ENCODE results near the gene PDRG1. TPM values are rescaled to one million over a fixed set of nuclear protein-coding genes. Genes with fewer than 3 reads are reported as not detected.

PDRG1 gene
- total and polyA plus RNA-seq, 8 donors = 9.1 to 19.1 (median 16.1) TPM

DNA sequence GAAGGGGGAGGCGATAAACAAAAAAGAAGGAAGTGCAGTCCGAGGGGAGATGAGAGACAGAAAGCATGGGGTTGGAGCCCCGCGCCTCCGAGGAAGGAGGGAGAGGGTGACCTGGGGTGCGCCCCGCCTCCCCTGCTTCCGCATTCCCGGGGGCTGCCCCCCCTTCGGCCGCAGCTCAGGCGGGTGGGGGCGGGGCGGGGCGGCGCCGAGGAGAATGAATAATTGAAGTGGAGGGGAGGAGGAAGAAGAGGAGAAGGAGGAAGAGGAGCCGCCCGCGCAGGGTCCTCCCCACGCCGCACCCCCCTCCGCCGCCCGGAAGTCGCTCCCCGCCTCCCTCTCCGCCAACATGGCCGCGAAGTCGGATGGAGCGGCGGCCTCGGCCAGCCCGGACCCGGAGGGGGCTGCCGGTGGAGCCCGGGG, 16.0 kb upstream of the PDRG1 start, which contains the start of gene XKR7:
Gene XKR7 (plus strand): TSS at position 322 of the 420 bp plus-strand sequence. CDS start 25 bp downstream, at position 347.
- intact Hi-C loops (cut with DNase I) = no loop called here
- no peaks in the 10 kb centered on the region for H3K36me3 ChIP-seq
- TF ChIP-seq CTCF (IDR thresholded peaks at IDR 0.05) = no peak
- no peaks in the 10 kb centered on the region for H3K9me3 ChIP-seq
- peaks cover 12 to 79% of the 10 kb centered on the region in 2 donors for H3K27me3 ChIP-seq
- peak within 1 kb of the TSS in 1 of 2 donors; percentile 42 for H3K4me3 ChIP-seq
- H3K4me1 ChIP-seq = peaks cover 0 to 6% of the 10 kb centered on the region in 2 donors
- DNase-seq = peak in 1 of 4 donors; percentile 81
- no peak within 1 kb of the TSS for H3K27ac ChIP-seq
- no peak for ATAC-seq

DNA sequence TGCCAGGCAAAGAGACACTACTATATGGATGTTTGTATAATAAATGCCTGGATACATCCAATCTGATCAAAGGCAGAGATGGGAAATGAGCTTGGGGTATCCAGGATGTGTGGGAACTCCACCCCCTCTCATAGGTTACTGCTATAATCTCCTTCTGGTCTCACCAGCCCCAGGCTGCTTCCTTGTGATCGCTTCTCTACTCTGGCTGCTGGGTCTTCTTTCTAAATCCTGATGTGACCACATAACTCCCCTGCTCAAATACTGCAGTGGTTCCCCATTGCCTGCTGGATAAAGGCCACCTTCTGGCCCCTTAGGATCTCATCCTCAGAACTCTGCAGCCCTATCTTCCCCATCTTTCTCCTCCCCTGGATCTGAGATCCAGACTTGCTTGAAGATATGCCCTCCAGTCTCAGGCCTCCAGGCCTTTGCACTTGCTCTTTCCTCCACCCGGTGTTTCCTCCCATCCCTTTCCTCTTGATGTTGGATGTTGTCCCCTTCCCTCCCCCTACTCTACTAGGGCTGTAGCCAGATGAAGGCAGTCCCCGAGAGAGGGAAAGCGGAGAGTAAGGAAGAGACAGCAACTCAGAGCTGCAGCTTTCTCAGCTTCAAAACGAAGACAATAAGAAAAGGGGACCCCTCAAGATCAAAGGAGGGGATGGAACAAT, 15.3 kb upstream of the PDRG1 start:
- Histone ChIP-seq H3K27ac (no peak overlapping the region), H3K36me3 (no peaks in the 10 kb centered on the region), H3K27me3 (peaks cover 12 to 85% of the 10 kb centered on the region in 2 donors), H3K4me1 (peaks cover 0 to 6% of the 10 kb centered on the region in 2 donors), H3K9me3 (no peaks in the 10 kb centered on the region), H3K4me3 (no peak overlapping the region)
- no peak for TF ChIP-seq CTCF (IDR thresholded peaks at IDR 0.05)
- intact Hi-C loops (cut with DNase I) = no loop called here
- DNase-seq = no peak
- no peak for ATAC-seq

- TF ChIP-seq CTCF (IDR thresholded peaks at IDR 0.05) = no peak
- Histone ChIP-seq H3K9me3 (no peaks in the 10 kb centered on the region), H3K27ac (no peak overlapping the region), H3K4me3 (no peak overlapping the region), H3K36me3 (no peaks in the 10 kb centered on the region), H3K27me3 (peaks cover 12 to 64% of the 10 kb centered on the region in 2 donors), H3K4me1 (peaks cover 0 to 6% of the 10 kb centered on the region in 2 donors)
- DNase-seq = no peak
- ATAC-seq = no peak
- intact Hi-C loops (cut with DNase I) = no loop called here
Measured at GRCh38 chr20:31963889-31964288, 12.0 kb upstream of the PDRG1 start.

DNA sequence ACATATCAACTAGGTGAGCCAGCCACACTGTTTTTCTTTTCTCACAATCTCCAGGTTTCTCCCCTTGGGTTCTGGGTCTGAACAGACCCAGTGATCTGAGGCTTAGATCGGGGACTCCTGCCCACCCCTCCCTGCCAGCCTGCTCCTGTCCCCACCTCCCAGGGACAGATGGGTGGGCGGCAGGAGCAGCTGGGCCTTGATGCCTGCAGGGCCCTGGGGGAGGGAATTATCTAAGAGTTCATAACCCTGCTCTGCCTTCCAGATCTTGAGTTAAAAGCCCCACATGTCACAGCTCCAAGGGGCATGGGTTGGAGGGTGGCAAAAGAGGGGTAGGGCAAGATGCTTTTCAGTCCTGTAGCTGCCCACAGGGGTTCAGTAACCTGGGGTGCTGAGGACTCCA, 10.9 kb upstream of the PDRG1 start:
- no peaks in the 10 kb centered on the region for H3K9me3 ChIP-seq
- H3K36me3 ChIP-seq = no peaks in the 10 kb centered on the region
- ATAC-seq = no peak
- no peak for TF ChIP-seq CTCF (IDR thresholded peaks at IDR 0.05)
- no peak for DNase-seq
- H3K4me1 ChIP-seq = peaks cover 0 to 1% of the 10 kb centered on the region in 2 donors
- H3K27me3 ChIP-seq = peaks cover 10 to 61% of the 10 kb centered on the region in 2 donors
- no peak overlapping the region for H3K27ac ChIP-seq
- H3K4me3 ChIP-seq = no peak overlapping the region
- intact Hi-C loops (cut with DNase I) = no loop called here

DNA sequence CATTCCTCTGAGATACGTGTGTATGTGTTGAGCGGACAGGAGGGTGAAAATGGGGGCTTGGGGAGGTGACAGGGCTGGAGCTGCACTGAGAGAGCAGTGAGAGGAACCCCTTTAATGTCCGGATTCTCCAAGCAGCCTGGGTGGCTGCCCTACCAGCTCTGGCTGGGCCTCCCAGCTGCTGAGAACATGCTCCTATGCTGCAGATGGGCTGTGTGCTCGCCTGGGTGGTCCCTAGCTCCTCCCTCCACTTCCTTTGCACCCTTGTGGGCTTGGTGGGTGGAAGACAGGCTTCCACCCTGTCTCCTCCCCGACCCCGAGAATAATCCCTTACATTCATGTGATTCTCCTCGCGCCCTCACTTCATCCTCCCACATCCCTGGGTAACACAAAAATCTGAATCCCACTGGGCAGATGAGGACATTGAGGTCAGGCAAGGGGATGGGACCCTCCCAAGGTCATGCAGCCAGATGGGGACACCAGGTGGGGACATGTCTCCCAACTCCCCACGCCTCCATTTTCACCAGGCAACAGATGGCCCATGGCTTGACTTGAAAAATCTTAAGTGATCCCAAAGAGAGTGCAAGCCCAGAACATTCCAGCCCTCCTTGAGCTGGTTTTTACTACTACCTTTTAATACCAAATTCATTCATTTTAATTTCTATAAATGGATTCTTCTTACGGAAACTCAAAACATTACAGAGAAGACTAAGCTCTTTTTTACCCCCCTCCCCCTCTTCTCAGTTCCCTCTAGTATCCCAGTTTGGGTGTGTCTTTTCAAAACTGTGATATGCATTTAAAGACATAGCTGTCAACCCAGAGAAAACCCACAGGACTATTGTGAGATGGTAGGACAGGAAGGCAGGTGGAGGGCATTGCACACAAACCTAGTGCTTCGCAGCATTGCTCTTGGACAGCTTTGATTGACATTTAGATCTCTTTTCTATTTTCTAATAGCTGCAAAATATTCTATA, 5.0 kb upstream of the PDRG1 start:
- DNase-seq = no peak
- peaks cover 0 to 4% of the 10 kb centered on the region in 2 donors for H3K4me1 ChIP-seq
- ATAC-seq = no peak
- TF ChIP-seq CTCF (IDR thresholded peaks at IDR 0.05) = no peak
- H3K4me3 ChIP-seq = no peak overlapping the region
- H3K9me3 ChIP-seq = no peaks in the 10 kb centered on the region
- no peaks in the 10 kb centered on the region for H3K36me3 ChIP-seq
- H3K27ac ChIP-seq = no peak overlapping the region
- H3K27me3 ChIP-seq = peaks cover 0 to 30% of the 10 kb centered on the region in 2 donors
- intact Hi-C loops (cut with DNase I) = no loop called here

Measured in left lung (tissue), 10 donors.